CD14-positive monocyte (primary cell): ENCODE data around the gene PGD. TPM values are rescaled to one million over a fixed set of nuclear protein-coding genes. Genes with fewer than 3 reads are reported as not detected.

Experiments
- DNase-seq, 3 donors: peaks; one replicate each; pipeline ENCODE4 v3.0.0-alpha.2; 2011 to 2022
- H2AFZ ChIP-seq: 2 replicates; pipeline ENCODE4 v1.6.0; 2012; ENCODE audit warnings: mild to moderate bottlenecking, low read depth, low read length, inconsistent platforms; ENCODE audit not compliant: insufficient read depth, poor library complexity, severe bottlenecking
- H3K27ac ChIP-seq, 2 donors: 1 replicate in 1 of 2; 2 replicates in 1 of 2; pipeline ENCODE4 v1.5.1; 2012 to 2013; ENCODE audit warnings: low read length in 2 of 2, control low read depth in 1 of 2, inconsistent platforms in 1 of 2, low read depth in 1 of 2, mild to moderate bottlenecking in 1 of 2
- H3K27me3 ChIP-seq, 2 donors: one replicate each; pipeline versions ENCODE4 v1.6.0 to v1.6.1; 2011 to 2013; ENCODE audit warnings: low read length in 2 of 2; ENCODE audit not compliant: control insufficient read depth in 2 of 2, insufficient read depth in 2 of 2
- H3K36me3 ChIP-seq, 2 donors: replicated peaks in 1 of 2; 1 replicate in 1 of 2; 2 replicates in 1 of 2; pipeline versions ENCODE4 v1.5.1 to v1.6.1; 2012 to 2013; ENCODE audit warnings: low read length in 2 of 2, control low read depth in 1 of 2, inconsistent platforms in 1 of 2, mild to moderate bottlenecking in 1 of 2; ENCODE audit not compliant: insufficient read depth in 2 of 2, control insufficient read depth in 1 of 2
- H3K4me1 ChIP-seq, 2 donors: 1 replicate in 1 of 2; 2 replicates in 1 of 2; pipeline versions ENCODE4 v1.5.1 to v1.6.1; 2012 to 2013; ENCODE audit warnings: low read length in 2 of 2, control low read depth in 1 of 2, inconsistent platforms in 1 of 2, mild to moderate bottlenecking in 1 of 2, moderate library complexity in 1 of 2; ENCODE audit not compliant: insufficient read depth in 2 of 2, control insufficient read depth in 1 of 2
- H3K4me2 ChIP-seq: replicated peaks from 2 replicates; pipeline ENCODE3; 2012; ENCODE audit warnings: low read length, moderate library complexity, mild to moderate bottlenecking; ENCODE audit not compliant: poor library complexity, severe bottlenecking; ENCODE audit errors: extremely low read depth
- H3K4me3 ChIP-seq, 3 experiments: fragments of 200-600 bp in 1 of 3; sonication (generic) in 1 of 3; replicated peaks in 1 of 3; 1 replicate in 2 of 3; 2 replicates in 1 of 3; pipeline ENCODE4 v1.5.1; 2011 to 2013; ENCODE audit warnings: low read length in 3 of 3, mild to moderate bottlenecking in 3 of 3, control low read depth in 2 of 3, low read depth in 2 of 3, inconsistent platforms in 1 of 3, moderate library complexity in 1 of 3
- H3K79me2 ChIP-seq: 2 replicates; pipeline ENCODE4 v1.6.0; 2012; ENCODE audit warnings: mild to moderate bottlenecking, control low read depth, inconsistent platforms, low read length, moderate library complexity; ENCODE audit not compliant: insufficient read depth
- H3K9ac ChIP-seq: 2 replicates; pipeline ENCODE4 v1.6.0; 2017; ENCODE audit warnings: low read length, mild to moderate bottlenecking; ENCODE audit not compliant: insufficient read depth, poor library complexity, severe bottlenecking
- H3K9me3 ChIP-seq, 2 donors: replicated peaks in 1 of 2; 1 replicate in 1 of 2; 2 replicates in 1 of 2; pipeline versions ENCODE4 v1.5.1 to v1.6.1; 2012 to 2013; ENCODE audit warnings: low read length in 2 of 2, control low read depth in 1 of 2; ENCODE audit not compliant: control insufficient read depth in 1 of 2, insufficient read depth in 1 of 2
- H4K20me1 ChIP-seq: 2 replicates; pipeline ENCODE4 v1.6.0; 2012; ENCODE audit warnings: mild to moderate bottlenecking, low read length, control low read depth, moderate library complexity; ENCODE audit not compliant: insufficient read depth
- H3K27ac Mint-ChIP-seq, 7 donors: one replicate each; pipeline ENCODE4 v1.8.0; 2020; ENCODE audit warnings: mild to moderate bottlenecking in 7 of 7, mixed read lengths in 7 of 7, moderate library complexity in 6 of 7, inconsistent platforms in 2 of 7
- H3K27me3 Mint-ChIP-seq, 3 donors: one replicate each; pipeline ENCODE4 v1.8.0; 2021 to 2022; ENCODE audit warnings: low read depth in 3 of 3, mild to moderate bottlenecking in 3 of 3, mixed read lengths in 3 of 3, moderate library complexity in 3 of 3, inconsistent platforms in 1 of 3
- H3K36me3 Mint-ChIP-seq, 2 donors: one replicate each; pipeline ENCODE4 v1.8.0; 2020; ENCODE audit warnings: mixed read lengths in 2 of 2, inconsistent platforms in 1 of 2, mild to moderate bottlenecking in 1 of 2
- H3K4me1 Mint-ChIP-seq: one replicate; pipeline ENCODE4 v1.8.0; 2020; ENCODE audit warnings: mild to moderate bottlenecking, mixed read lengths
- H3K4me3 Mint-ChIP-seq, 2 donors: one replicate each; pipeline ENCODE4 v1.8.0; 2020; ENCODE audit warnings: mild to moderate bottlenecking in 2 of 2, mixed read lengths in 2 of 2, moderate library complexity in 1 of 2
- H3K9me3 Mint-ChIP-seq, 7 donors: one replicate each; pipeline ENCODE4 v1.8.0; 2020 to 2022; ENCODE audit warnings: mixed read lengths in 7 of 7, mild to moderate bottlenecking in 6 of 7, moderate library complexity in 6 of 7, inconsistent platforms in 2 of 7
- WGBS: methylation state at CpG from one replicate; pipeline ENCODE4 v1.1.5; 2013; ENCODE audit warnings: missing lambda C conversion rate; ENCODE audit not compliant: insufficient coverage; 5-methylcytosine and 5-hydroxymethylcytosine counted together
- intact Hi-C, 2 donors: fragments of 100-400 bp; cut with micrococcal nuclease; formaldehyde crosslinking; loops; one replicate each; pipeline versions ENCODE4 v1.15.0 to v1.15.1; 2023
- polyA plus RNA-seq, 3 donors: library from polyadenylated mRNA; depleted of rRNA in 1 of 3; unstranded in 2 of 3; stranded (reverse) in 1 of 3; fragments of 300-500 nt in 2 of 3; fragments of >200 nt in 1 of 3; fragmentation: Illumina TruSeq in 2 of 3; gene quantifications; 1 replicate in 2 of 3; 2 replicates in 1 of 3; pipeline ENCODE4 v1.2.3, GENCODE V29; 2012 to 2021
- TF ChIP-seq, protein P1 (sequence below): fragments of 200-600 bp; IDR thresholded peaks from one replicate; pipeline ENCODE4 v1.8.0; 2022; ENCODE audit warnings: antibody characterized with exemption, mild to moderate bottlenecking

PGD gene
- polyA plus RNA-seq, 3 donors = 173 to 509 (median 471) TPM

GRCh38 chr1:10449751-10450150 is 50.9 kb downstream of the PGD start, which contains the start of gene CORT:
CORT (plus strand) TSS chr1:10450031; CDS start chr1:10450224, 193 bp downstream.
- peaks cover 6 to 25% (median 13%) of the 10 kb centered on the region in 3 donors for H3K27me3 Mint-ChIP-seq
- Histone ChIP-seq H3K79me2 (no peaks in the 10 kb centered on the region), H3K27me3 (peaks cover 0 to 2% of the 10 kb centered on the region in 2 donors), H3K4me3 (no peak within 1 kb of the TSS), H3K27ac (no peak within 1 kb of the TSS), H3K9me3 (peaks cover 0 to 5% of the 10 kb centered on the region in 2 donors), H2AFZ (no peak within 1 kb of the TSS), H4K20me1 (no peaks in the 10 kb centered on the region), H3K4me2 (no peak within 1 kb of the TSS), H3K36me3 (no peaks in the 10 kb centered on the region), H3K4me1 (no peaks in the 10 kb centered on the region), H3K9ac (no peak within 1 kb of the TSS)
- no peak within 1 kb of the TSS for H3K4me3 Mint-ChIP-seq
- H3K36me3 Mint-ChIP-seq = peaks cover 0 to 2% of the 10 kb centered on the region in 2 donors
- H3K4me1 Mint-ChIP-seq = peaks cover 5% of the 10 kb centered on the region
- peak within 1 kb of the TSS in 1 of 7 donors; percentile 31 for H3K27ac Mint-ChIP-seq
- TF ChIP-seq, protein P1, sequence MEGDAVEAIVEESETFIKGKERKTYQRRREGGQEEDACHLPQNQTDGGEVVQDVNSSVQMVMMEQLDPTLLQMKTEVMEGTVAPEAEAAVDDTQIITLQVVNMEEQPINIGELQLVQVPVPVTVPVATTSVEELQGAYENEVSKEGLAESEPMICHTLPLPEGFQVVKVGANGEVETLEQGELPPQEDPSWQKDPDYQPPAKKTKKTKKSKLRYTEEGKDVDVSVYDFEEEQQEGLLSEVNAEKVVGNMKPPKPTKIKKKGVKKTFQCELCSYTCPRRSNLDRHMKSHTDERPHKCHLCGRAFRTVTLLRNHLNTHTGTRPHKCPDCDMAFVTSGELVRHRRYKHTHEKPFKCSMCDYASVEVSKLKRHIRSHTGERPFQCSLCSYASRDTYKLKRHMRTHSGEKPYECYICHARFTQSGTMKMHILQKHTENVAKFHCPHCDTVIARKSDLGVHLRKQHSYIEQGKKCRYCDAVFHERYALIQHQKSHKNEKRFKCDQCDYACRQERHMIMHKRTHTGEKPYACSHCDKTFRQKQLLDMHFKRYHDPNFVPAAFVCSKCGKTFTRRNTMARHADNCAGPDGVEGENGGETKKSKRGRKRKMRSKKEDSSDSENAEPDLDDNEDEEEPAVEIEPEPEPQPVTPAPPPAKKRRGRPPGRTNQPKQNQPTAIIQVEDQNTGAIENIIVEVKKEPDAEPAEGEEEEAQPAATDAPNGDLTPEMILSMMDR = no peak
- DNase-seq = no peak
- intact Hi-C loops = no loop called here
- no CpG with 5 or more reads among the region's 10 CpGs for WGBS
- H3K9me3 Mint-ChIP-seq = peaks cover 0 to 6% (median 4%) of the 10 kb centered on the region in 7 donors

DNA sequence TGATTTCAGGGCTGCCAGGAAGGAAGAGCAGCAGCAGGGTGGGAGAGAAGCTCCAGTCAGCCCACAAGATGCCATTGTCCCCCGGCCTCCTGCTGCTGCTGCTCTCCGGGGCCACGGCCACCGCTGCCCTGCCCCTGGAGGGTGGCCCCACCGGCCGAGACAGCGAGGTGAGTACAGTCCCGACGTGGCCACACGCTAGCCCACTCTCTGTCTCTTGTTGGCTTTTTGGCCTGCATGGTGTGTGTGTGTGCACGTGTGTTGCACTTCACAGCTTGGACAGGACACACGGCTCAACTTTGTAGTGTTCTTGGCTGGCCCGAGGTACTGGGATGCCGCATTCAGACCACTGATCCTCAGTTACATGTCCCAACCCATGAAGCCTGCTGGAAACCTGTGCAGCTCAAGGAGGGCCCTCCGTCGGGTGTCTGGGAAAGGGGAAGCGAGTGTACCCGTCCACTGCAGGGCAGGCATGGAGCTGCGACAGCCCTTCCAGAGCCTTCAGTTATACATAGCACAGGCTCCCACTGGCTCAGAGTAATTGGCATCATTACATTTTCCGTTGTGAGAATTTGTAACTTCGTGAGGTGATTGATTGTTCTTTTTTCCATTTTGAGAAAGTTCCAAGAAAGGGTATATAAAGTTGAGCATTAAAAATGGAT is 51.4 kb downstream of the PGD start:
- DNase-seq = no peak
- no peak overlapping the region for H3K27ac ChIP-seq
- 90% methylated on average over 15 of the region's 21 CpGs for WGBS
- peaks cover 0 to 9% (median 6%) of the 10 kb centered on the region in 7 donors for H3K9me3 Mint-ChIP-seq
- H3K36me3 ChIP-seq = no peaks in the 10 kb centered on the region
- H3K36me3 Mint-ChIP-seq = peaks cover 0 to 2% of the 10 kb centered on the region in 2 donors
- H3K4me1 ChIP-seq = no peaks in the 10 kb centered on the region
- H3K27ac Mint-ChIP-seq = peak overlapping the region in 1 of 7 donors; percentile 31
- H3K4me3 ChIP-seq = no peak overlapping the region
- intact Hi-C loops = no loop called here
- peaks cover 5% of the 10 kb centered on the region for H3K4me1 Mint-ChIP-seq
- H3K9me3 ChIP-seq = peaks cover 0 to 6% of the 10 kb centered on the region in 2 donors
- H3K9ac ChIP-seq = no peak overlapping the region
- H3K27me3 Mint-ChIP-seq = peaks cover 6 to 25% (median 13%) of the 10 kb centered on the region in 3 donors
- no peak overlapping the region for H3K4me2 ChIP-seq
- TF ChIP-seq, protein P1 = no peak
- no peaks in the 10 kb centered on the region for H4K20me1 ChIP-seq
- no peaks in the 10 kb centered on the region for H3K79me2 ChIP-seq
- no peak overlapping the region for H3K4me3 Mint-ChIP-seq
- peaks cover 0 to 2% of the 10 kb centered on the region in 2 donors for H3K27me3 ChIP-seq
- no peak overlapping the region for H2AFZ ChIP-seq
